Esophagus muscularis mucosa (tissue), 2 donors: ENCODE results near the gene GPR137B.

Experiments used
- POLR2A ChIP-seq: fragments of 450-650 bp; IDR thresholded peaks from one replicate; pipeline ENCODE4 v1.6.1; 2017; ENCODE audit warnings: antibody characterized with exemption, moderate library complexity, mild to moderate bottlenecking, low read depth
- POLR2AphosphoS5 ChIP-seq, 2 donors: sonication (generic); formaldehyde crosslinking; IDR thresholded peaks; one replicate each; pipeline ENCODE4 v1.6.1; 2017; ENCODE audit warnings: antibody characterized with exemption in 2 of 2

- TF ChIP-seq POLR2AphosphoS5 (IDR thresholded peaks at IDR 0.05) (no peak), POLR2A (no peak)
These were observed 21.6 kb upstream of the GPR137B start for GRCh38 chr1:236120721-236121153.
